Gastroesophageal sphincter (tissue), 4 donors: ENCODE data around the gene KCNN4. TPM values are rescaled to one million over a fixed set of nuclear protein-coding genes. Genes with fewer than 3 reads are reported as not detected.

Experiments
- ATAC-seq: fragments of 150-250 bp; one replicate; pipeline ENCODE4 v1.9.1; 2016; ENCODE audit warnings: mild to moderate bottlenecking, moderate library complexity
- H3K27ac ChIP-seq, 4 donors: fragments of 200-600 bp; sonication (generic) in 3 of 4; 1 replicate in 3 of 4; 2 replicates in 1 of 4; pipeline ENCODE4 v1.5.1; 2016 to 2019
- H3K27me3 ChIP-seq: fragments of 200-600 bp; sonication (generic); one replicate; pipeline ENCODE4 v1.5.1; 2019
- H3K36me3 ChIP-seq, 2 donors: fragments of 200-600 bp; sonication (generic); one replicate each; pipeline ENCODE4 v1.5.1; 2019; ENCODE audit warnings: control low read depth in 1 of 2
- H3K4me1 ChIP-seq, 3 donors: fragments of 200-600 bp; sonication (generic); 1 replicate in 2 of 3; 2 replicates in 1 of 3; pipeline ENCODE4 v1.5.1; 2016 to 2019; ENCODE audit warnings: control low read depth in 2 of 3
- H3K4me3 ChIP-seq, 2 donors: fragments of 200-600 bp; sonication (generic); one replicate each; pipeline ENCODE4 v1.5.1; 2019; ENCODE audit warnings: mild to moderate bottlenecking in 1 of 2, moderate library complexity in 1 of 2
- H3K9me3 ChIP-seq, 3 donors: fragments of 200-600 bp; sonication (generic); one replicate each; pipeline ENCODE4 v1.5.1; 2017 to 2019; ENCODE audit warnings: control low read depth in 2 of 3
- CTCF ChIP-seq, 4 experiments: fragments of 200-600 bp in 2 of 4; fragments of 450-650 bp in 2 of 4; sonication (generic) in 1 of 4; IDR thresholded peaks; one replicate each; pipeline ENCODE4 v1.5.1; 2017 to 2019; ENCODE audit warnings: antibody characterized with exemption in 4 of 4, mild to moderate bottlenecking in 2 of 4, moderate library complexity in 2 of 4
- EP300 ChIP-seq: sonication (generic); formaldehyde crosslinking; IDR thresholded peaks from one replicate; pipeline ENCODE4 v1.6.1; 2017; ENCODE audit warnings: antibody characterized with exemption, mild to moderate bottlenecking
- POLR2A ChIP-seq, 2 donors: fragments of 450-650 bp; IDR thresholded peaks; one replicate each; pipeline ENCODE4 v1.6.1; 2017; ENCODE audit warnings: antibody characterized with exemption in 2 of 2, mild to moderate bottlenecking in 2 of 2, moderate library complexity in 1 of 2
- POLR2AphosphoS5 ChIP-seq: sonication (generic); formaldehyde crosslinking; IDR thresholded peaks from one replicate; pipeline ENCODE4 v1.6.1; 2017; ENCODE audit warnings: antibody characterized with exemption
- WGBS, 2 donors: methylation state at CpG; one replicate each; pipeline ENCODE4 v1.1.5; 2018; ENCODE audit warnings: low coverage in 1 of 2; 5-methylcytosine and 5-hydroxymethylcytosine counted together
- total RNA-seq, 4 donors: library from RNA; depleted of rRNA; stranded (reverse); fragments of >200 nt; gene quantifications; one replicate each; pipeline ENCODE4 v1.1.0, GENCODE V29; 2016

Gene KCNN4
- total RNA-seq, 4 donors from 2014 or later = 1.8 to 7.1 (median 3.4) TPM

GRCh38 chr19:43724896-43725295 lies 55.9 kb downstream of the KCNN4 start:
- Histone ChIP-seq H3K4me1 (no peaks in the 10 kb centered on the region), H3K27me3 (peaks cover 4% of the 10 kb centered on the region), H3K9me3 (no peaks in the 10 kb centered on the region), H3K4me3 (no peak overlapping the region), H3K36me3 (peaks cover 0 to 22% of the 10 kb centered on the region in 2 donors), H3K27ac (no peak overlapping the region)
- TF ChIP-seq POLR2AphosphoS5 (no peak), EP300 (no peak), CTCF (IDR thresholded peaks at IDR 0.05) (no peak), POLR2A (IDR thresholded peaks at IDR 0.05) (no peak)
- no peak for ATAC-seq
- WGBS, 2 donors = 20 to 72% methylated on average over 1 to 7 of the region's 8 CpGs

DNA sequence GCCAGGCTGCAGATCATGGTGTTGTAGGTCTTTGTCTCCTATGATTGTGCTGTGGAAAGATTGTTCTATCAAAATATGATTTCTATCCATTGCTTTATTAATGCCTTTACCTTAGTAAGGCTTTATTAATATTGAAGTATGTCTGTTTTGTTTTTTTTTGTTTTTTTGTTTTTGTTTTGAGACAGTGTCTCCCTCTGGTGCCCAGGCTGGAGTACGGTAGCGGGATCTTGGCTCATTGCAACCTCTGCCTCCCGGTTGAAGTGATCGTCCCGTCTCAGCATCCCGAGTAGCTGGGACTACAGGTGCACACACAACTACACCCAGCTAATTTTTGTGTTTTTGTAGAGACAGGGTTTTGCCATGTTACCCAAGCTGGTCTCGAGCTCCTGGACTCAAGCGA lies 57.2 kb downstream of the KCNN4 start:
- no peak for ATAC-seq
- no peak overlapping the region for H3K4me3 ChIP-seq
- WGBS, 2 donors = 39 to 75% methylated on average over 4 to 6 of the region's 8 CpGs
- H3K27ac ChIP-seq = no peak overlapping the region
- peaks cover 0 to 8% of the 10 kb centered on the region in 2 donors for H3K36me3 ChIP-seq
- H3K4me1 ChIP-seq = no peaks in the 10 kb centered on the region
- no peaks in the 10 kb centered on the region for H3K9me3 ChIP-seq
- TF ChIP-seq POLR2AphosphoS5 (no peak), POLR2A (IDR thresholded peaks at IDR 0.05) (no peak), CTCF (IDR thresholded peaks at IDR 0.05) (no peak), EP300 (no peak)
- peaks cover 16% of the 10 kb centered on the region for H3K27me3 ChIP-seq

DNA sequence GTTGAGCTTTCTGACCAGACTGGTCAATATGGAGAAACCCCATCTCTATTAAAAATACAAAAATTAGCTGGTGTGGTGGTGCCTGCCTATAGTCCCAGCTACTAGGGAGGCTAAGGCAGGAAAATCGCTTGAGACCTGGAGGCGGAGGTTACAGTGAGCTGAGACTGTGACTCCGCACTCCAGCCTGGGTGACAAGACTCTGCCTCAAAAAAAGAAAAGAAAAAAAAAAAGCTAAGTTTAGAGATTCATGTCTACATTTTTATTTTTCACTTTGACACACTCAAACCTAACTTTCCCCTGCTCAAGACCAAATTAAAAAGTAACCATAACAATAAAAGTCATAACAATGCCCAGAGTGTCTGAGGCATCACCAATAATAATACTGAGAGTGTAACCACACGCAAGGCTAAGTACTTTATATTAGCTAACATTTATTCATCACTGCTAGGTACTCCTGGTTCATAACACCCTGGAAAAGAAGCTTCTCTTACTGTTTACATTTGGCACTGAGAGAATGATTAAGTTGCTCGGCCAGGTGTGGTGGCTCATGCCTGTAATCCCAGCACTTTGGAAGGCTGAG lies 59.2 kb downstream of the KCNN4 start:
- WGBS, 2 donors = 56 to 74% methylated on average over 4 to 5 of the region's 5 CpGs
- Histone ChIP-seq H3K9me3 (no peaks in the 10 kb centered on the region), H3K27me3 (peaks cover 29% of the 10 kb centered on the region), H3K4me3 (no peak overlapping the region), H3K4me1 (no peaks in the 10 kb centered on the region), H3K36me3 (no peaks in the 10 kb centered on the region), H3K27ac (no peak overlapping the region)
- TF ChIP-seq EP300 = no peak
- TF ChIP-seq POLR2A (IDR thresholded peaks at IDR 0.05) = no peak
- TF ChIP-seq POLR2AphosphoS5 = no peak
- no peak for TF ChIP-seq CTCF (IDR thresholded peaks at IDR 0.05)
- no peak for ATAC-seq

GRCh38 chr19:43720936-43721335 lies 59.8 kb downstream of the KCNN4 start:
- H3K9me3 ChIP-seq = no peaks in the 10 kb centered on the region
- no peak overlapping the region for H3K4me3 ChIP-seq
- H3K36me3 ChIP-seq = no peaks in the 10 kb centered on the region
- H3K27ac ChIP-seq = no peak overlapping the region
- no peaks in the 10 kb centered on the region for H3K4me1 ChIP-seq
- WGBS, 2 donors = 75 to 87% methylated on average over 8 to 10 of the region's 10 CpGs
- TF ChIP-seq EP300 = no peak
- no peak for TF ChIP-seq CTCF (IDR thresholded peaks at IDR 0.05)
- no peak for TF ChIP-seq POLR2A (IDR thresholded peaks at IDR 0.05)
- TF ChIP-seq POLR2AphosphoS5 = no peak
- peaks cover 29% of the 10 kb centered on the region for H3K27me3 ChIP-seq
- ATAC-seq = no peak

- H3K4me1 ChIP-seq = no peaks in the 10 kb centered on the region
Measured at GRCh38 chr19:43719918-43720317, 60.9 kb downstream of the KCNN4 start.

More at GRCh38 chr19:43719918-43720317, 60.9 kb downstream of the KCNN4 start:
- H3K27ac ChIP-seq = no peak overlapping the region
- H3K36me3 ChIP-seq = no peaks in the 10 kb centered on the region
- no peak for ATAC-seq
- no peak overlapping the region for H3K4me3 ChIP-seq
- WGBS, 2 donors = 35 to 71% methylated on average over 2 to 3 of the region's 5 CpGs
- TF ChIP-seq POLR2A (IDR thresholded peaks at IDR 0.05) (no peak), EP300 (no peak), CTCF (IDR thresholded peaks at IDR 0.05) (no peak), POLR2AphosphoS5 (no peak)
- H3K27me3 ChIP-seq = peaks cover 29% of the 10 kb centered on the region
- no peaks in the 10 kb centered on the region for H3K9me3 ChIP-seq
